HCT116 (cell line): Measurements from ENCODE around the gene KIAA0319L. TPM values are rescaled to one million over a fixed set of nuclear protein-coding genes. Genes with fewer than 3 reads are reported as not detected.

ENCODE experiments used
- ATAC-seq: fragments of 200-7000 bp; cut with Tn5 transposase; 2 replicates; pipeline ENCODE4 v1.9.1; 2020; ENCODE audit warnings: mild to moderate bottlenecking, moderate library complexity
- BruUV-seq: library from RNA; stranded (reverse); fragments of 400-500 nt; replicated peaks from 2 replicates; lab custom pipeline; 2021; lab: Mats Ljungman, UMichigan
- CTCF ChIA-PET: fragments of 300-600 bp; sonication (Branson Sonifier 250); formaldehyde crosslinking; loops from one replicate; lab custom pipeline; 2021; ENCODE audit warnings: antibody characterized with exemption; lab: Charles Lee
- POLR2A ChIA-PET: fragments of 300-600, 350-600 bp; sonication (Branson Sonifier 250); formaldehyde crosslinking; loops from one replicate; lab custom pipeline; 2021; ENCODE audit warnings: antibody characterized with exemption; lab: Charles Lee
- RAD21 ChIA-PET, 2 experiments: fragments of 300-600 bp; sonication (Branson Sonifier 250); formaldehyde crosslinking; loops; one replicate each; lab custom pipeline; 2023; ENCODE audit warnings: low total read pairs in 2 of 2; ENCODE audit not compliant: uncharacterized antibody in 2 of 2, unreplicated experiment in 2 of 2, low non-redundant PET in 1 of 2; lab: Charles Lee
- DNase-seq: peaks from one replicate; pipeline ENCODE4 v3.0.0-alpha.2; 2010; ENCODE audit warnings: low read depth, low spot score
- H2AFZ ChIP-seq: fragments of 200-600 bp; shearing (Covaris generic), sonication (generic); 2 replicates; pipeline ENCODE4 v1.6.1; 2017; ENCODE audit warnings: low read depth, mixed run types, mixed read lengths, antibody characterized with exemption, low read length; ENCODE audit not compliant: poor library complexity, severe bottlenecking
- H3K27ac ChIP-seq: 2 replicates; pipeline ENCODE4 v1.5.1; 2012; ENCODE audit warnings: low read depth, low read length
- H3K27me3 ChIP-seq: fragments of 200-600 bp; sonication (generic); 2 replicates; pipeline ENCODE4 v1.6.1; 2016; ENCODE audit warnings: mixed run types, low read length, mixed read lengths; ENCODE audit not compliant: insufficient read depth
- H3K36me3 ChIP-seq, 2 experiments: fragments of 200-500 bp in 1 of 2; fragments of 200-600 bp in 1 of 2; sonication (Bioruptor generic) in 1 of 2; sonication (generic) in 1 of 2; 2 replicates each; pipeline versions ENCODE4 v1.5.1 to v1.6.1; 2014 to 2016; ENCODE audit warnings: low read length in 2 of 2, inconsistent platforms in 1 of 2, mixed read lengths in 1 of 2, mixed run types in 1 of 2; ENCODE audit not compliant: insufficient read depth in 2 of 2, control insufficient read depth in 1 of 2
- H3K4me1 ChIP-seq, 2 experiments: fragments of 200-600 bp in 1 of 2; sonication (generic) in 1 of 2; 2 replicates each; pipeline versions ENCODE4 v1.5.1 to v1.6.1; 2012 to 2017; ENCODE audit warnings: low read length in 2 of 2, inconsistent platforms in 1 of 2, mild to moderate bottlenecking in 1 of 2, mixed read lengths in 1 of 2, mixed run types in 1 of 2, moderate library complexity in 1 of 2; ENCODE audit not compliant: insufficient read depth in 2 of 2, control insufficient read depth in 1 of 2
- H3K4me2 ChIP-seq: fragments of 200-600 bp; sonication (generic); 2 replicates; pipeline ENCODE4 v1.6.1; 2017; ENCODE audit warnings: mixed run types, low read length, mixed read lengths
- H3K4me3 ChIP-seq, 2 experiments: fragments of 200-600 bp in 1 of 2; sonication (generic) in 1 of 2; replicated peaks in 1 of 2; 2 replicates each; pipeline ENCODE4 v1.5.1; 2011 to 2016; ENCODE audit warnings: low read length in 2 of 2, control low read depth in 1 of 2, low read depth in 1 of 2, mild to moderate bottlenecking in 1 of 2, mixed read lengths in 1 of 2, mixed run types in 1 of 2
- H3K79me2 ChIP-seq: fragments of 200-600 bp; sonication (generic); 2 replicates; pipeline ENCODE4 v1.6.1; 2017; ENCODE audit warnings: mild to moderate bottlenecking, mixed run types, low read length, moderate library complexity, mixed read lengths; ENCODE audit not compliant: insufficient read depth
- H3K9ac ChIP-seq: fragments of 200-600 bp; sonication (generic); 2 replicates; pipeline ENCODE4 v1.6.1; 2016; ENCODE audit warnings: low read length, mixed read lengths
- H3K9me2 ChIP-seq: fragments of 200-600 bp; sonication (generic), shearing (Covaris generic); 2 replicates; pipeline ENCODE4 v1.6.1; 2017; ENCODE audit warnings: mixed run types, mild to moderate bottlenecking, moderate library complexity; ENCODE audit not compliant: insufficient read depth
- H3K9me3 ChIP-seq, 2 experiments: fragments of 200-500 bp in 1 of 2; fragments of 200-600 bp in 1 of 2; sonication (Bioruptor generic) in 1 of 2; sonication (generic) in 1 of 2; 2 replicates each; pipeline ENCODE4 v1.6.1; 2014 to 2017; ENCODE audit warnings: low read length in 2 of 2, mixed read lengths in 2 of 2, inconsistent platforms in 1 of 2, low read depth in 1 of 2, mild to moderate bottlenecking in 1 of 2, mixed run types in 1 of 2, moderate library complexity in 1 of 2; ENCODE audit not compliant: control insufficient read depth in 1 of 2, insufficient read depth in 1 of 2
- H4K20me1 ChIP-seq: fragments of 200-600 bp; sonication (generic), shearing (Covaris generic); 2 replicates; pipeline ENCODE4 v1.6.1; 2017; ENCODE audit warnings: mixed run types, mild to moderate bottlenecking, moderate library complexity; ENCODE audit not compliant: insufficient read depth
- CBX3 ChIP-seq: IDR thresholded peaks from 2 replicates; pipeline ENCODE4 v1.6.1; 2012; ENCODE audit warnings: low read depth
- CTCF ChIP-seq, 3 experiments: fragments of 200-600 bp in 1 of 3; sonication (generic) in 1 of 3; IDR thresholded peaks in 2 of 3; conservative IDR thresholded peaks in 1 of 3; 2 replicates each; pipeline ENCODE4 v1.5.1; 2012 to 2017; ENCODE audit warnings: low read depth in 2 of 3, low read length in 2 of 3, antibody characterized with exemption in 1 of 3, borderline replicate concordance in 1 of 3, control low read depth in 1 of 3, mild to moderate bottlenecking in 1 of 3, mixed read lengths in 1 of 3, mixed run types in 1 of 3, moderate library complexity in 1 of 3; ENCODE audit not compliant: insufficient read depth in 1 of 3
- ELF1 ChIP-seq: IDR thresholded peaks from 2 replicates; pipeline ENCODE4 v1.6.1; 2012; ENCODE audit warnings: low read depth, borderline replicate concordance
- EZH2phosphoT487 ChIP-seq: fragments of 200-600 bp; IDR thresholded peaks from 2 replicates; pipeline ENCODE4 v1.6.1; 2018; ENCODE audit warnings: antibody characterized with exemption, borderline replicate concordance
- FOSL1 ChIP-seq: IDR thresholded peaks from 2 replicates; pipeline ENCODE4 v1.6.1; 2012; ENCODE audit warnings: low read depth
- RAD21 ChIP-seq: IDR thresholded peaks from 2 replicates; pipeline ENCODE4 v1.6.1; 2012; ENCODE audit warnings: low read depth, mild to moderate bottlenecking
- REST ChIP-seq: IDR thresholded peaks from 2 replicates; pipeline ENCODE4 v1.6.1; 2012; ENCODE audit warnings: low read depth
- SP1 ChIP-seq: IDR thresholded peaks from 2 replicates; pipeline ENCODE4 v1.6.1; 2012; ENCODE audit warnings: low read depth
- SRF ChIP-seq: IDR thresholded peaks from 2 replicates; pipeline ENCODE4 v1.6.1; 2012; ENCODE audit warnings: low read depth
- ZBTB33 ChIP-seq: IDR thresholded peaks from 2 replicates; pipeline ENCODE4 v1.6.1; 2011; ENCODE audit warnings: mild to moderate bottlenecking, low read length, moderate library complexity; ENCODE audit not compliant: insufficient replicate concordance; ENCODE audit errors: extremely low read depth
- ZFX ChIP-seq: fragments of 450-650 bp; IDR thresholded peaks from 2 replicates; pipeline ENCODE4 v1.6.1; 2017
- intact Hi-C: fragments of 100-400 bp; cut with micrococcal nuclease; formaldehyde crosslinking; loops from 2 replicates; pipeline ENCODE4 v1.10.0; 2022
- total RNA-seq: library from RNA; stranded (reverse); gene quantifications from one replicate; pipeline ENCODE4 v1.2.1, GENCODE V29; 2021; ENCODE audit not compliant: unreplicated experiment

KIAA0319L gene
- total RNA-seq, 1 experiment from 2014 or later, result 35.6 TPM

GRCh38 chr1:35537806-35538205 is 19.4 kb downstream of the KIAA0319L start:
- CTCF ChIA-PET, result no interaction called here
- POLR2A ChIA-PET, result no interaction called here

More at GRCh38 chr1:35537806-35538205, 19.4 kb downstream of the KIAA0319L start:
- TF ChIP-seq RAD21 (no peak), EZH2phosphoT487 (no peak), ZBTB33 (no peak), FOSL1 (no peak), SP1 (no peak), CBX3 (no peak), ELF1 (no peak), CTCF (IDR thresholded peaks at IDR 0.05 in 2 of 3, conservative IDR thresholded peaks at IDR 0.05 in 1 of 3; ENCODE audit: borderline replicate concordance in 1 of 3, insufficient read depth in 1 of 3, low read depth in 2 of 3, low read length in 2 of 3) (no peak), ZFX (no peak), SRF (no peak), REST (no peak)
- H3K4me2 ChIP-seq, result no peak overlapping the region
- intact Hi-C loops, result no loop called here
- no TSS peak for BruUV-seq
- no peak overlapping the region for H2AFZ ChIP-seq
- H3K36me3 ChIP-seq, result peaks cover 0 to 2% of the 10 kb centered on the region in 2 experiments; a peak in 1 of 4 replicates
- RAD21 ChIA-PET, result interaction anchor here in 1 of 2 experiments (0.7 kb wide), 1 partner anchor 107 kb away, joined by 3 read pairs; no protein-coding TSS in a partner anchor
- H4K20me1 ChIP-seq, result no peaks in the 10 kb centered on the region
- no peak overlapping the region for H3K4me3 ChIP-seq
- H3K9me2 ChIP-seq, result no peaks in the 10 kb centered on the region
- H3K27ac ChIP-seq, result no peak overlapping the region
- no peaks in the 10 kb centered on the region for H3K27me3 ChIP-seq
- DNase-seq, result no peak
- no peaks in the 10 kb centered on the region for H3K9me3 ChIP-seq
- no peak for ATAC-seq
- H3K9ac ChIP-seq, result no peak overlapping the region
- peaks cover 21% of the 10 kb centered on the region; the same call in 1 of the 2 replicates for H3K79me2 ChIP-seq
- no peaks in the 10 kb centered on the region for H3K4me1 ChIP-seq
